ENCODE data around the gene SEC16A.
"Not testable (repeated sequence)": the region's sequence is repeated elsewhere in the genome, so short reads cannot be mapped to it uniquely, and the experiment has no call there.

SEC16A gene

GRCh38 chr9:136432591-136432990, 50.2 kb downstream of the SEC16A start:
- no peak for DNase-seq (ENCODE audit: low read depth)
- no peak overlapping the region for H3K4me3 ChIP-seq (ENCODE audit: low read depth, low read length)

GRCh38 chr9:136431782-136432350, 51.0 kb downstream of the SEC16A start:
- no peak overlapping the region for H3K4me3 ChIP-seq (ENCODE audit: low read depth, low read length)
- no peak for DNase-seq (ENCODE audit: low read depth)

GRCh38 chr9:136430588-136431234, 52.1 kb downstream of the SEC16A start:
- DNase-seq (ENCODE audit: low read depth), result no peak
- no peak overlapping the region for H3K4me3 ChIP-seq (ENCODE audit: low read depth, low read length)

- DNase-seq (ENCODE audit: low read depth), result no peak
- no peak overlapping the region for H3K4me3 ChIP-seq (ENCODE audit: low read depth, low read length)
Observed at GRCh38 chr9:136429683-136430491, 53.0 kb downstream of the SEC16A start.

GRCh38 chr9:136429075-136429628, 53.7 kb downstream of the SEC16A start:
- H3K4me3 ChIP-seq (ENCODE audit: low read depth, low read length), result no peak overlapping the region
- DNase-seq (ENCODE audit: low read depth), result no peak

GRCh38 chr9:136426787-136427186, 56.1 kb downstream of the SEC16A start:
- no peak overlapping the region for H3K4me3 ChIP-seq (ENCODE audit: low read depth, low read length)
- DNase-seq (ENCODE audit: low read depth), result no peak

GRCh38 chr9:136425367-136425766, 57.5 kb downstream of the SEC16A start:
- H3K4me3 ChIP-seq (ENCODE audit: low read depth, low read length); DNase-seq (ENCODE audit: low read depth): not testable (repeated sequence)

GRCh38 chr9:136424750-136425362, 58.0 kb downstream of the SEC16A start:
- H3K4me3 ChIP-seq (ENCODE audit: low read depth, low read length), result no peak overlapping the region
- DNase-seq (ENCODE audit: low read depth), result no peak

GRCh38 chr9:136423432-136424146, 59.3 kb downstream of the SEC16A start:
- no peak for DNase-seq (ENCODE audit: low read depth)
- H3K4me3 ChIP-seq (ENCODE audit: low read depth, low read length), result no peak overlapping the region

- DNase-seq (ENCODE audit: low read depth), result no peak
- H3K4me3 ChIP-seq (ENCODE audit: low read depth, low read length), result no peak overlapping the region
Observed at GRCh38 chr9:136422876-136423275, 60.0 kb downstream of the SEC16A start.

GRCh38 chr9:136421791-136422190, 61.0 kb downstream of the SEC16A start:
- H3K4me3 ChIP-seq (ENCODE audit: low read depth, low read length), result no peak overlapping the region
- DNase-seq (ENCODE audit: low read depth), result no peak

- no peak overlapping the region for H3K4me3 ChIP-seq (ENCODE audit: low read depth, low read length)
- no peak for DNase-seq (ENCODE audit: low read depth)
Observed at GRCh38 chr9:136419092-136419420, 63.8 kb downstream of the SEC16A start.

- H3K4me3 ChIP-seq (ENCODE audit: low read depth, low read length), result no peak overlapping the region
- DNase-seq (ENCODE audit: low read depth), result no peak
Observed at GRCh38 chr9:136418182-136419091, 64.4 kb downstream of the SEC16A start.

GRCh38 chr9:136416914-136417313, 65.9 kb downstream of the SEC16A start:
- H3K4me3 ChIP-seq (ENCODE audit: low read depth, low read length), result no peak overlapping the region
- DNase-seq (ENCODE audit: low read depth), result no peak

- no peak for DNase-seq (ENCODE audit: low read depth)
- no peak overlapping the region for H3K4me3 ChIP-seq (ENCODE audit: low read depth, low read length)
Observed at GRCh38 chr9:136416427-136416826, 66.4 kb downstream of the SEC16A start.

- no peak overlapping the region for H3K4me3 ChIP-seq (ENCODE audit: low read depth, low read length)
- peak; percentile 8 for DNase-seq (ENCODE audit: low read depth)
Observed at GRCh38 chr9:136412962-136413361, 69.9 kb downstream of the SEC16A start.

- no peak for DNase-seq (ENCODE audit: low read depth)
- peak overlapping the region; percentile 90 for H3K4me3 ChIP-seq (ENCODE audit: low read depth, low read length)
Observed at GRCh38 chr9:136411378-136411777, 71.5 kb downstream of the SEC16A start.

- H3K4me3 ChIP-seq (ENCODE audit: low read depth, low read length), result peak within 1 kb of the TSS; percentile 90
- peak; percentile 53 for DNase-seq (ENCODE audit: low read depth)
Observed at GRCh38 chr9:136410500-136411287, 72.1 kb downstream of the SEC16A start, which contains the start of the genes ENTR1 and PMPCA. Gene ENTR1 (minus strand): TSS chr9:136410614. CDS start chr9:136410397, 217 bp downstream. Gene PMPCA (plus strand): TSS chr9:136410658. CDS start chr9:136410669, 11 bp downstream.

Measured in skeletal muscle cell (primary cell).